Activated CD4-positive, alpha-beta T cell treated with anti-CD3 and anti-CD28 coated beads, Interleukin-2, amount 10 ng/mL, durations not matched to agents 24 days and 14 days (primary cell): ENCODE measurements around the gene STXBP4. TPM values are rescaled to one million over a fixed set of nuclear protein-coding genes. Genes with fewer than 3 reads are reported as not detected.

Experiments
- DNase-seq: peaks from one replicate; pipeline ENCODE4 v3.0.0; 2022
- H3K27ac Mint-ChIP-seq: one replicate; pipeline ENCODE4 v1.8.0; 2022; ENCODE audit warnings: mild to moderate bottlenecking, mixed read lengths
- H3K27me3 Mint-ChIP-seq: one replicate; pipeline ENCODE4 v1.8.0; 2022; ENCODE audit warnings: mixed read lengths
- H3K36me3 Mint-ChIP-seq: one replicate; pipeline ENCODE4 v1.8.0; 2022; ENCODE audit warnings: low read depth, mild to moderate bottlenecking, mixed read lengths
- H3K4me1 Mint-ChIP-seq: one replicate; pipeline ENCODE4 v1.8.0; 2021; ENCODE audit warnings: mixed read lengths
- H3K4me3 Mint-ChIP-seq: one replicate; pipeline ENCODE4 v1.8.0; 2022; ENCODE audit warnings: mild to moderate bottlenecking, moderate library complexity, mixed read lengths
- H3K9me3 Mint-ChIP-seq: one replicate; pipeline ENCODE4 v1.8.0; 2021; ENCODE audit warnings: mixed read lengths
- intact Hi-C: fragments of 100-400 bp; cut with micrococcal nuclease; formaldehyde crosslinking; loops from one replicate; pipeline ENCODE4 v1.15.1; 2023
- total RNA-seq: library from RNA; stranded (reverse); gene quantifications from 2 replicates; pipeline ENCODE4 v1.2.3, GENCODE V29; 2022

Gene STXBP4
- total RNA-seq, 1 donor from 2014 or later, result 8.2 TPM

GRCh38 chr17:55134486-55135157 lies 166.1 kb downstream of the STXBP4 start:
- Mint-ChIP-seq H3K4me3 (no peak overlapping the region), H3K27me3 (no peaks in the 10 kb centered on the region), H3K9me3 (no peaks in the 10 kb centered on the region), H3K36me3 (no peaks in the 10 kb centered on the region), H3K4me1 (no peaks in the 10 kb centered on the region), H3K27ac (no peak overlapping the region)
- intact Hi-C loops, result no loop called here
- DNase-seq, result no peak

GRCh38 chr17:55140809-55141208 lies 172.2 kb downstream of the STXBP4 start:
- Mint-ChIP-seq H3K4me1 (no peaks in the 10 kb centered on the region), H3K36me3 (no peaks in the 10 kb centered on the region), H3K27ac (no peak overlapping the region), H3K9me3 (no peaks in the 10 kb centered on the region), H3K4me3 (no peak overlapping the region), H3K27me3 (no peaks in the 10 kb centered on the region)
- intact Hi-C loops, result no loop called here
- DNase-seq, result no peak

GRCh38 chr17:55144518-55144917 lies 176.0 kb downstream of the STXBP4 start:
- H3K4me3 Mint-ChIP-seq, result no peak overlapping the region
- DNase-seq, result no peak
- H3K9me3 Mint-ChIP-seq, result no peaks in the 10 kb centered on the region
- H3K27me3 Mint-ChIP-seq, result no peaks in the 10 kb centered on the region
- H3K27ac Mint-ChIP-seq, result no peak overlapping the region
- intact Hi-C loops, result no loop called here
- no peaks in the 10 kb centered on the region for H3K36me3 Mint-ChIP-seq
- H3K4me1 Mint-ChIP-seq, result no peaks in the 10 kb centered on the region

GRCh38 chr17:55149485-55149884 lies 180.9 kb downstream of the STXBP4 start:
- Mint-ChIP-seq H3K27ac (no peak overlapping the region), H3K4me1 (no peaks in the 10 kb centered on the region), H3K36me3 (no peaks in the 10 kb centered on the region), H3K4me3 (no peak overlapping the region), H3K9me3 (peaks cover 4% of the 10 kb centered on the region), H3K27me3 (no peaks in the 10 kb centered on the region)
- intact Hi-C loops, result no loop called here
- DNase-seq, result no peak

GRCh38 chr17:55152236-55152635 lies 183.7 kb downstream of the STXBP4 start:
- Mint-ChIP-seq H3K9me3 (peaks cover 4% of the 10 kb centered on the region), H3K36me3 (no peaks in the 10 kb centered on the region), H3K27ac (no peak overlapping the region), H3K4me3 (no peak overlapping the region), H3K4me1 (no peaks in the 10 kb centered on the region), H3K27me3 (no peaks in the 10 kb centered on the region)
- intact Hi-C loops, result no loop called here
- no peak for DNase-seq

- no peaks in the 10 kb centered on the region for H3K36me3 Mint-ChIP-seq
- no peak overlapping the region for H3K27ac Mint-ChIP-seq
- no peak overlapping the region for H3K4me3 Mint-ChIP-seq
- intact Hi-C loops, result no loop called here
- peaks cover 4% of the 10 kb centered on the region for H3K9me3 Mint-ChIP-seq
- no peaks in the 10 kb centered on the region for H3K27me3 Mint-ChIP-seq
- no peak for DNase-seq
- H3K4me1 Mint-ChIP-seq, result no peaks in the 10 kb centered on the region
Measured at GRCh38 chr17:55154101-55154500, 185.5 kb downstream of the STXBP4 start.

- no peaks in the 10 kb centered on the region for H3K36me3 Mint-ChIP-seq
- no peaks in the 10 kb centered on the region for H3K27me3 Mint-ChIP-seq
- no peaks in the 10 kb centered on the region for H3K9me3 Mint-ChIP-seq
- H3K27ac Mint-ChIP-seq, result no peak overlapping the region
- intact Hi-C loops, result no loop called here
- no peak for DNase-seq
- H3K4me3 Mint-ChIP-seq, result no peak overlapping the region
- H3K4me1 Mint-ChIP-seq, result no peaks in the 10 kb centered on the region
Measured at GRCh38 chr17:55155856-55156560, 187.4 kb downstream of the STXBP4 start.

- Mint-ChIP-seq H3K4me1 (no peaks in the 10 kb centered on the region), H3K4me3 (no peak overlapping the region), H3K9me3 (no peaks in the 10 kb centered on the region), H3K27me3 (no peaks in the 10 kb centered on the region), H3K36me3 (no peaks in the 10 kb centered on the region), H3K27ac (no peak overlapping the region)
- no peak for DNase-seq
- intact Hi-C loops, result no loop called here
Measured at GRCh38 chr17:55157165-55157564, 188.6 kb downstream of the STXBP4 start.

GRCh38 chr17:55158439-55158838 lies 189.9 kb downstream of the STXBP4 start:
- no peaks in the 10 kb centered on the region for H3K36me3 Mint-ChIP-seq

GRCh38 chr17:55159251-55159650 lies 190.7 kb downstream of the STXBP4 start:
- H3K27me3 Mint-ChIP-seq, result no peaks in the 10 kb centered on the region
- no peak overlapping the region for H3K4me3 Mint-ChIP-seq
- H3K36me3 Mint-ChIP-seq, result no peaks in the 10 kb centered on the region
- H3K9me3 Mint-ChIP-seq, result no peaks in the 10 kb centered on the region
- no peaks in the 10 kb centered on the region for H3K4me1 Mint-ChIP-seq
- intact Hi-C loops, result no loop called here
- no peak for DNase-seq
- no peak overlapping the region for H3K27ac Mint-ChIP-seq

More at GRCh38 chr17:55158439-55158838, 189.9 kb downstream of the STXBP4 start:
- no peak for DNase-seq
- intact Hi-C loops, result no loop called here
- Mint-ChIP-seq H3K9me3 (no peaks in the 10 kb centered on the region), H3K27me3 (no peaks in the 10 kb centered on the region), H3K4me3 (no peak overlapping the region), H3K4me1 (no peaks in the 10 kb centered on the region), H3K27ac (no peak overlapping the region)

- intact Hi-C loops, result no loop called here
- Mint-ChIP-seq H3K36me3 (no peaks in the 10 kb centered on the region), H3K9me3 (no peaks in the 10 kb centered on the region)
Measured at GRCh38 chr17:55160501-55160900, 191.9 kb downstream of the STXBP4 start.

GRCh38 chr17:55161935-55162555 lies 193.5 kb downstream of the STXBP4 start:
- H3K27ac Mint-ChIP-seq, result no peak overlapping the region
- H3K4me1 Mint-ChIP-seq, result no peaks in the 10 kb centered on the region
- H3K9me3 Mint-ChIP-seq, result no peaks in the 10 kb centered on the region
- no peaks in the 10 kb centered on the region for H3K36me3 Mint-ChIP-seq
- no peak for DNase-seq
- intact Hi-C loops, result no loop called here
- no peaks in the 10 kb centered on the region for H3K27me3 Mint-ChIP-seq
- no peak overlapping the region for H3K4me3 Mint-ChIP-seq

More at GRCh38 chr17:55160501-55160900, 191.9 kb downstream of the STXBP4 start:
- H3K27me3 Mint-ChIP-seq, result no peaks in the 10 kb centered on the region
- no peaks in the 10 kb centered on the region for H3K4me1 Mint-ChIP-seq
- no peak for DNase-seq
- no peak overlapping the region for H3K27ac Mint-ChIP-seq
- no peak overlapping the region for H3K4me3 Mint-ChIP-seq

- H3K27me3 Mint-ChIP-seq, result no peaks in the 10 kb centered on the region
- H3K9me3 Mint-ChIP-seq, result no peaks in the 10 kb centered on the region
- H3K27ac Mint-ChIP-seq, result no peak overlapping the region
- intact Hi-C loops, result no loop called here
- H3K4me1 Mint-ChIP-seq, result no peaks in the 10 kb centered on the region
- no peak for DNase-seq
- no peaks in the 10 kb centered on the region for H3K36me3 Mint-ChIP-seq
- H3K4me3 Mint-ChIP-seq, result no peak overlapping the region
Measured at GRCh38 chr17:55162556-55162946, 194.0 kb downstream of the STXBP4 start.

GRCh38 chr17:55163408-55163807 lies 194.8 kb downstream of the STXBP4 start:
- Mint-ChIP-seq H3K4me3 (no peak overlapping the region), H3K4me1 (no peaks in the 10 kb centered on the region), H3K36me3 (no peaks in the 10 kb centered on the region), H3K27me3 (no peaks in the 10 kb centered on the region), H3K9me3 (no peaks in the 10 kb centered on the region), H3K27ac (no peak overlapping the region)
- intact Hi-C loops, result no loop called here
- no peak for DNase-seq
